Brain microvascular endothelial cell (primary cell): ENCODE results near the gene MTMR12.
"Not testable (repeated sequence)": the region's sequence is repeated elsewhere in the genome, so short reads cannot be mapped to it uniquely, and the experiment has no call there.

Source experiments
- DNase-seq: peaks from one replicate; pipeline ENCODE4 v3.0.0-alpha.2; 2020
- H3K27ac ChIP-seq: fragments of 250-450 bp; sonication (Bioruptor Pico); 2 replicates; pipeline ENCODE4 v1.5.1; 2020; ENCODE audit warnings: mild to moderate bottlenecking, moderate library complexity
- H3K27me3 ChIP-seq: fragments of 250-450 bp; sonication (Bioruptor Pico); replicated peaks from 2 replicates; pipeline ENCODE4 v1.5.1; 2020; ENCODE audit warnings: mild to moderate bottlenecking
- H3K36me3 ChIP-seq: fragments of 250-450 bp; sonication (Bioruptor Pico); replicated peaks from 2 replicates; pipeline ENCODE4 v1.5.1; 2020; ENCODE audit warnings: mild to moderate bottlenecking
- H3K4me3 ChIP-seq: 2 replicates; pipeline ENCODE4 v1.5.1; 2011; ENCODE audit warnings: low read depth, mild to moderate bottlenecking, control low read depth, low read length, moderate library complexity
- in situ Hi-C: cut with HindIII; loops from 2 replicates; pipeline ENCODE4 v1.10.0; 2017; ENCODE audit warnings: low sequenced_read_pairs, low pct_ligation_motif_present
- TF ChIP-seq, protein P1 (sequence below): IDR thresholded peaks from 2 replicates; pipeline ENCODE4 v1.5.1; 2011; ENCODE audit warnings: low read depth, mild to moderate bottlenecking, moderate library complexity, low read length, control low read depth, inconsistent platforms; ENCODE audit errors: missing control alignments

The MTMR12 gene

DNA sequence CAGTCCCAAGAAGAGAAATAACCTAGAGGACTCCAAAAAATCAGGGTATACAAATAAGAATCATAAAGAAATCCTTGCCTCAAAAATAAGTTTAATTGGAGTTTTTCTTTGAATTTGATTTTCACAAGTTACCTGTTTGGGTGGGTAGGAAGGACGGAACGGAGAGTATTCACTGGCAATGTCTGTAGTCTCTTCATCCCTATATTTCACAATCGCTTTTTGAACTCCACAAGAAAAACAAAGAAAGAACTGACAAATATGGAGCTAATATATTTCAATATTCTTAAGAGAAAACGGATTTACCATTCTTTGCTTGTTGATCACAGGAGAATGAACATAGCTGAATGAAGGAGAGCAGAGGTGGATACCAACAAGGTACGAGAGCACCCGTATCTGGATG is 30.1 kb downstream of the MTMR12 start:
- Histone ChIP-seq H3K36me3 (no peaks in the 10 kb centered on the region), H3K27me3 (no peaks in the 10 kb centered on the region), H3K4me3 (no peak overlapping the region), H3K27ac (no peak overlapping the region)
- in situ Hi-C loops = no loop called here
- TF ChIP-seq, protein P1, sequence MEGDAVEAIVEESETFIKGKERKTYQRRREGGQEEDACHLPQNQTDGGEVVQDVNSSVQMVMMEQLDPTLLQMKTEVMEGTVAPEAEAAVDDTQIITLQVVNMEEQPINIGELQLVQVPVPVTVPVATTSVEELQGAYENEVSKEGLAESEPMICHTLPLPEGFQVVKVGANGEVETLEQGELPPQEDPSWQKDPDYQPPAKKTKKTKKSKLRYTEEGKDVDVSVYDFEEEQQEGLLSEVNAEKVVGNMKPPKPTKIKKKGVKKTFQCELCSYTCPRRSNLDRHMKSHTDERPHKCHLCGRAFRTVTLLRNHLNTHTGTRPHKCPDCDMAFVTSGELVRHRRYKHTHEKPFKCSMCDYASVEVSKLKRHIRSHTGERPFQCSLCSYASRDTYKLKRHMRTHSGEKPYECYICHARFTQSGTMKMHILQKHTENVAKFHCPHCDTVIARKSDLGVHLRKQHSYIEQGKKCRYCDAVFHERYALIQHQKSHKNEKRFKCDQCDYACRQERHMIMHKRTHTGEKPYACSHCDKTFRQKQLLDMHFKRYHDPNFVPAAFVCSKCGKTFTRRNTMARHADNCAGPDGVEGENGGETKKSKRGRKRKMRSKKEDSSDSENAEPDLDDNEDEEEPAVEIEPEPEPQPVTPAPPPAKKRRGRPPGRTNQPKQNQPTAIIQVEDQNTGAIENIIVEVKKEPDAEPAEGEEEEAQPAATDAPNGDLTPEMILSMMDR = no peak
- no peak for DNase-seq

DNA sequence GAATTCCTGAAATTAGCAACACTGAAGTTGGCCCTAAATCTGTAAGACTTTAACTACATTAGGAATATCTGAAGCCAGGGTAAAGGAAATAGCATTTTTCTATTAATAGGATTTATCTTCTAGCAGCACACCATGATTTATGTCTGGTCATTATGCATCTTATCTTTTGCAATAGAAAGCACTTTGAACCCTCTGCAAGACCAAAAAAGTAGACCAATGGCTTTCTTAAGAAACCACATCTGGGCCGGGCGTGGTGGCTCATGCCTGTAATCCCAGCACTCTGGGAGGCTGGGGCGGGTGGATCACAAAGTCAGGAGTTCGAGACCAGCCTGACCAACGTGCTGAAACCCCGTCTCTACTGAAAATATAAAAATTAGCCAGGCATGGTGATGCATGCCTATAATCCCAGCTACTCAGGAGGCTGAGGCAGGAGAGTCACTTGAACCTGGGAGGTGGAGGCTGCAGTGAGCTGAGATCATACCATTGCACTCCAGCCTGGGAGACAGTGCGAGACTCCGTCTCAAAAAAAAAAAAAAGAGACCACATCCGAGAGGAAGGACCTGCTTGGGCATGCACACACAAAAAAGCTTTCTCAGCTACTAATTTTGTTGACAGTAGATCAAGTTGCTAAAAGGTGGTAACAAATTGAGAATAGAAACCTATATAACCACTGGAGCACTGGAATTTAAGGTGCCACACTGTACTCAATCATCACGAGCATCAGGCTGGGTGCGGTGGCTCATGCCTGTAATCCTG is 31.2 kb downstream of the MTMR12 start:
- DNase-seq, H3K4me3 ChIP-seq, in situ Hi-C loops, H3K27ac ChIP-seq, H3K36me3 ChIP-seq, H3K27me3 ChIP-seq: not testable (repeated sequence)

GRCh38 chr5:32280656-32281081 is 32.1 kb downstream of the MTMR12 start:
- no peak for DNase-seq

DNA sequence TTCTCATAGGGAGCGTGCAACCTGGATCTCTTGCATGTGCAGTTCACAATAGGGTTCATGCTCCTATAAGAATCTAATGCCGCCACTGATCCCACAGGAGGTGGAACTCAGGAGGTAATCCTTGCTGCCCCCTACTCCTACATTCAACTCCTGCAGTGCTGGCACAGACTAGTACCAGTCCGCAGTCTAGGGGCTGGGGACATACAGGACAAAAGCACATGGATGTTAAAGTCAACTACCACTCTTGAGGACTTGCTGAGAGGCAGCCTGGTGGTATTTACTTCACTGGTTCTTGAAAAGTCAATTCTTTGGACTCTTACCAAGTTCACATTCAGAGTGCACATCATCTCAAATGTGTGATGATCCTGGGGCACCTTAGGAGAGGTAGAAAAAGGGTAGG is 33.0 kb downstream of the MTMR12 start:
- in situ Hi-C loops = no loop called here
- TF ChIP-seq, protein P1 = no peak
- DNase-seq = no peak
- H3K27me3 ChIP-seq = no peaks in the 10 kb centered on the region
- no peak overlapping the region for H3K4me3 ChIP-seq
- H3K27ac ChIP-seq = no peak overlapping the region
- no peaks in the 10 kb centered on the region for H3K36me3 ChIP-seq

More at GRCh38 chr5:32280656-32281081, 32.1 kb downstream of the MTMR12 start:
- TF ChIP-seq, protein P1 = no peak
- no peaks in the 10 kb centered on the region for H3K27me3 ChIP-seq
- H3K36me3 ChIP-seq = no peaks in the 10 kb centered on the region
- no peak overlapping the region for H3K27ac ChIP-seq
- no peak overlapping the region for H3K4me3 ChIP-seq
- in situ Hi-C loops = no loop called here

- no peaks in the 10 kb centered on the region for H3K27me3 ChIP-seq
- H3K4me3 ChIP-seq = no peak overlapping the region
- H3K36me3 ChIP-seq = no peaks in the 10 kb centered on the region
- H3K27ac ChIP-seq = no peak overlapping the region
- TF ChIP-seq, protein P1 = no peak
- no peak for DNase-seq
- in situ Hi-C loops = no loop called here
Observed at GRCh38 chr5:32279223-32279622, 33.5 kb downstream of the MTMR12 start.

GRCh38 chr5:32278406-32278805 is 34.3 kb downstream of the MTMR12 start:
- in situ Hi-C loops = no loop called here
- DNase-seq = peak; percentile 73
- Histone ChIP-seq H3K27ac (peak overlapping the region; percentile 47), H3K27me3 (no peaks in the 10 kb centered on the region), H3K4me3 (no peak overlapping the region), H3K36me3 (no peaks in the 10 kb centered on the region)
- TF ChIP-seq, protein P1 = no peak
